CD4-positive, CD25-positive, alpha-beta regulatory T cell (primary cell): ENCODE results near the gene PRKAG2. TPM values are rescaled to one million over a fixed set of nuclear protein-coding genes. Genes with fewer than 3 reads are reported as not detected.

ENCODE experiments used
- ATAC-seq, 2 donors: fragments of 150-1000 bp; cut with Tn5 transposase; one replicate each; pipeline ENCODE4 v1.10.0; 2021; ENCODE audit warnings: low read depth in 2 of 2, moderate number of reproducible peaks in 2 of 2, moderate library complexity in 1 of 2
- DNase-seq, 3 donors: peaks; one replicate each; pipeline versions ENCODE4 v3.0.0 to v3.0.0-alpha.2; 2012 to 2022; ENCODE audit warnings: mixed read lengths in 1 of 3
- H3K27ac ChIP-seq: one replicate; pipeline ENCODE4 v1.7.0; 2013; ENCODE audit warnings: mild to moderate bottlenecking, low read length; ENCODE audit not compliant: insufficient read depth, poor library complexity, severe bottlenecking
- H3K27me3 ChIP-seq: one replicate; pipeline ENCODE4 v1.7.0; 2013; ENCODE audit warnings: low read length; ENCODE audit not compliant: control insufficient read depth, insufficient read depth
- H3K36me3 ChIP-seq: one replicate; pipeline ENCODE4 v1.7.0; 2013; ENCODE audit warnings: mild to moderate bottlenecking, low read length, moderate library complexity; ENCODE audit not compliant: control insufficient read depth, insufficient read depth
- H3K4me1 ChIP-seq: 2 replicates; pipeline ENCODE4 v1.7.0; 2013; ENCODE audit warnings: mild to moderate bottlenecking, low read length; ENCODE audit not compliant: insufficient read depth, control insufficient read depth, poor library complexity, severe bottlenecking
- H3K4me3 ChIP-seq: one replicate; pipeline ENCODE4 v1.7.0; 2013; ENCODE audit warnings: low read depth, mild to moderate bottlenecking, low read length, moderate library complexity
- H3K9me3 ChIP-seq, 2 experiments: 1 replicate in 1 of 2; 2 replicates in 1 of 2; pipeline ENCODE4 v1.7.0; 2013; ENCODE audit warnings: low read length in 2 of 2, mild to moderate bottlenecking in 1 of 2, moderate library complexity in 1 of 2; ENCODE audit not compliant: control insufficient read depth in 2 of 2
- H3K27ac Mint-ChIP-seq, 3 donors: one replicate each; pipeline ENCODE4 v1.8.0; 2020 to 2022; ENCODE audit warnings: mild to moderate bottlenecking in 3 of 3, mixed read lengths in 3 of 3, moderate library complexity in 2 of 3
- H3K27me3 Mint-ChIP-seq: one replicate; pipeline ENCODE4 v1.8.0; 2022; ENCODE audit warnings: mild to moderate bottlenecking, mixed read lengths
- H3K36me3 Mint-ChIP-seq: one replicate; pipeline ENCODE4 v1.8.0; 2020; ENCODE audit warnings: mixed read lengths
- H3K4me1 Mint-ChIP-seq, 4 donors: one replicate each; pipeline ENCODE4 v1.8.0; 2020 to 2022; ENCODE audit warnings: mixed read lengths in 4 of 4, mild to moderate bottlenecking in 1 of 4
- H3K4me3 Mint-ChIP-seq, 4 donors: one replicate each; pipeline ENCODE4 v1.8.0; 2020 to 2022; ENCODE audit warnings: mild to moderate bottlenecking in 4 of 4, mixed read lengths in 4 of 4, moderate library complexity in 3 of 4
- H3K9me3 Mint-ChIP-seq, 7 donors: one replicate each; pipeline ENCODE4 v1.8.0; 2020 to 2022; ENCODE audit warnings: mixed read lengths in 7 of 7, mild to moderate bottlenecking in 3 of 7, moderate library complexity in 2 of 7
- polyA plus RNA-seq, 4 donors: library from polyadenylated mRNA; unstranded; fragments of 300-500 nt; fragmentation: Illumina TruSeq; gene quantifications; one replicate each; pipeline ENCODE4 v1.2.3, GENCODE V29; 2021
- total RNA-seq: library from RNA; stranded (reverse); gene quantifications from one replicate; pipeline ENCODE4 v1.2.3, GENCODE V29; 2022

Gene PRKAG2
- total and polyA plus RNA-seq, 5 donors from 2014 or later: 19.9 to 43.0 (median 26.1) TPM

GRCh38 chr7:151658778-151659177, 218.1 kb downstream of the PRKAG2 start:
- Mint-ChIP-seq H3K36me3 (peaks cover 10% of the 10 kb centered on the region), H3K4me3 (no peak overlapping the region), H3K27me3 (no peaks in the 10 kb centered on the region), H3K27ac (no peak overlapping the region), H3K9me3 (no peaks in the 10 kb centered on the region), H3K4me1 (peaks cover 0 to 2% (median 0%) of the 10 kb centered on the region in 4 donors)
- no peaks in the 10 kb centered on the region for H3K36me3 ChIP-seq
- no peak for ATAC-seq
- H3K27me3 ChIP-seq: no peaks in the 10 kb centered on the region
- no peak overlapping the region for H3K4me3 ChIP-seq
- no peak overlapping the region for H3K27ac ChIP-seq
- H3K9me3 ChIP-seq: no peaks in the 10 kb centered on the region
- no peaks in the 10 kb centered on the region for H3K4me1 ChIP-seq
- no peak for DNase-seq

GRCh38 chr7:151657173-151657572, 219.7 kb downstream of the PRKAG2 start:
- Mint-ChIP-seq H3K27me3 (no peaks in the 10 kb centered on the region), H3K4me1 (peaks cover 0 to 2% (median 0%) of the 10 kb centered on the region in 4 donors), H3K36me3 (peaks cover 7% of the 10 kb centered on the region), H3K9me3 (no peaks in the 10 kb centered on the region), H3K4me3 (no peak overlapping the region), H3K27ac (no peak overlapping the region)
- Histone ChIP-seq H3K4me1 (no peaks in the 10 kb centered on the region), H3K4me3 (no peak overlapping the region), H3K9me3 (no peaks in the 10 kb centered on the region), H3K27ac (no peak overlapping the region), H3K27me3 (no peaks in the 10 kb centered on the region), H3K36me3 (no peaks in the 10 kb centered on the region)
- ATAC-seq: no peak
- no peak for DNase-seq

- H3K4me3 Mint-ChIP-seq: no peak overlapping the region
- no peak overlapping the region for H3K4me3 ChIP-seq
- peaks cover 0 to 2% (median 0%) of the 10 kb centered on the region in 4 donors for H3K4me1 Mint-ChIP-seq
- no peaks in the 10 kb centered on the region for H3K9me3 Mint-ChIP-seq
- H3K4me1 ChIP-seq: no peaks in the 10 kb centered on the region
- H3K36me3 Mint-ChIP-seq: peaks cover 8% of the 10 kb centered on the region
- H3K36me3 ChIP-seq: no peaks in the 10 kb centered on the region
- H3K27ac Mint-ChIP-seq: no peak overlapping the region
- H3K27me3 ChIP-seq: no peaks in the 10 kb centered on the region
- H3K9me3 ChIP-seq: no peaks in the 10 kb centered on the region
- no peak for ATAC-seq
- H3K27me3 Mint-ChIP-seq: no peaks in the 10 kb centered on the region
- no peak overlapping the region for H3K27ac ChIP-seq
- no peak for DNase-seq
Observed at GRCh38 chr7:151655555-151655954, 221.4 kb downstream of the PRKAG2 start.

- Mint-ChIP-seq H3K9me3 (peaks cover 0 to 2% (median 0%) of the 10 kb centered on the region in 7 donors), H3K4me3 (no peak overlapping the region), H3K36me3 (peaks cover 28% of the 10 kb centered on the region), H3K4me1 (peaks cover 0 to 2% (median 0%) of the 10 kb centered on the region in 4 donors), H3K27me3 (no peaks in the 10 kb centered on the region), H3K27ac (no peak overlapping the region)
- ATAC-seq (no peak), DNase-seq (no peak)
- H3K36me3 ChIP-seq: no peaks in the 10 kb centered on the region
- no peak overlapping the region for H3K4me3 ChIP-seq
- no peak overlapping the region for H3K27ac ChIP-seq
- H3K27me3 ChIP-seq: no peaks in the 10 kb centered on the region
- no peaks in the 10 kb centered on the region for H3K9me3 ChIP-seq
- H3K4me1 ChIP-seq: no peaks in the 10 kb centered on the region
Observed at GRCh38 chr7:151652111-151652510, 224.8 kb downstream of the PRKAG2 start.

- peaks cover 0 to 4% (median 0%) of the 10 kb centered on the region in 4 donors for H3K4me1 Mint-ChIP-seq
- H3K27me3 ChIP-seq: no peaks in the 10 kb centered on the region
- DNase-seq (no peak), ATAC-seq (no peak)
- no peaks in the 10 kb centered on the region for H3K9me3 ChIP-seq
- H3K9me3 Mint-ChIP-seq: peaks cover 0 to 2% (median 0%) of the 10 kb centered on the region in 7 donors
- no peaks in the 10 kb centered on the region for H3K27me3 Mint-ChIP-seq
- peaks cover 35% of the 10 kb centered on the region for H3K36me3 Mint-ChIP-seq
- H3K36me3 ChIP-seq: no peaks in the 10 kb centered on the region
- no peak overlapping the region for H3K27ac ChIP-seq
- H3K4me3 ChIP-seq: no peak overlapping the region
- H3K27ac Mint-ChIP-seq: no peak overlapping the region
- H3K4me1 ChIP-seq: no peaks in the 10 kb centered on the region
- H3K4me3 Mint-ChIP-seq: no peak overlapping the region
Observed at GRCh38 chr7:151650161-151650560, 226.8 kb downstream of the PRKAG2 start.

- Mint-ChIP-seq H3K27me3 (no peaks in the 10 kb centered on the region), H3K9me3 (peaks cover 0 to 4% (median 2%) of the 10 kb centered on the region in 7 donors), H3K4me3 (no peak overlapping the region), H3K4me1 (peaks cover 0 to 6% (median 0%) of the 10 kb centered on the region in 4 donors), H3K27ac (no peak overlapping the region), H3K36me3 (peaks cover 39% of the 10 kb centered on the region)
- H3K27ac ChIP-seq: no peak overlapping the region
- H3K9me3 ChIP-seq: no peaks in the 10 kb centered on the region
- no peaks in the 10 kb centered on the region for H3K36me3 ChIP-seq
- no peaks in the 10 kb centered on the region for H3K4me1 ChIP-seq
- H3K4me3 ChIP-seq: no peak overlapping the region
- DNase-seq: no peak
- no peaks in the 10 kb centered on the region for H3K27me3 ChIP-seq
- no peak for ATAC-seq
Observed at GRCh38 chr7:151648429-151648828, 228.5 kb downstream of the PRKAG2 start.

- H3K4me3 ChIP-seq: no peak overlapping the region
- ATAC-seq (no peak), DNase-seq (no peak)
- Mint-ChIP-seq H3K9me3 (peaks cover 0 to 4% (median 2%) of the 10 kb centered on the region in 7 donors), H3K4me1 (peaks cover 0 to 9% (median 0%) of the 10 kb centered on the region in 4 donors), H3K36me3 (peaks cover 39% of the 10 kb centered on the region), H3K4me3 (no peak overlapping the region), H3K27me3 (no peaks in the 10 kb centered on the region), H3K27ac (no peak overlapping the region)
- no peaks in the 10 kb centered on the region for H3K36me3 ChIP-seq
- no peaks in the 10 kb centered on the region for H3K27me3 ChIP-seq
- no peaks in the 10 kb centered on the region for H3K4me1 ChIP-seq
- no peak overlapping the region for H3K27ac ChIP-seq
- H3K9me3 ChIP-seq: no peaks in the 10 kb centered on the region
Observed at GRCh38 chr7:151647874-151648273, 229.0 kb downstream of the PRKAG2 start.

- no peak for ATAC-seq
- peaks cover 0 to 4% (median 2%) of the 10 kb centered on the region in 7 donors for H3K9me3 Mint-ChIP-seq
Observed at GRCh38 chr7:151647006-151647405, 229.9 kb downstream of the PRKAG2 start.

More at GRCh38 chr7:151647006-151647405, 229.9 kb downstream of the PRKAG2 start:
- Histone ChIP-seq H3K36me3 (no peaks in the 10 kb centered on the region), H3K27ac (no peak overlapping the region), H3K9me3 (no peaks in the 10 kb centered on the region), H3K4me3 (no peak overlapping the region), H3K4me1 (no peaks in the 10 kb centered on the region), H3K27me3 (no peaks in the 10 kb centered on the region)
- H3K27ac Mint-ChIP-seq: no peak overlapping the region
- H3K36me3 Mint-ChIP-seq: peaks cover 39% of the 10 kb centered on the region
- H3K27me3 Mint-ChIP-seq: no peaks in the 10 kb centered on the region
- no peak for DNase-seq
- peaks cover 0 to 9% (median 0%) of the 10 kb centered on the region in 4 donors for H3K4me1 Mint-ChIP-seq
- no peak overlapping the region for H3K4me3 Mint-ChIP-seq
